Chondrocyte (in vitro differentiated cells): Measurements from ENCODE around the gene LPCAT1. TPM values are rescaled to one million over a fixed set of nuclear protein-coding genes. Genes with fewer than 3 reads are reported as not detected.

Experiments
- DNase-seq: peaks from one replicate; pipeline ENCODE4 v3.0.0; 2021; ENCODE audit warnings: mixed read lengths, low spot score
- H3K27ac Mint-ChIP-seq: one replicate; pipeline ENCODE4 v1.8.0; 2021; ENCODE audit warnings: mild to moderate bottlenecking, moderate library complexity, mixed read lengths; ENCODE audit not compliant: unreplicated experiment
- H3K27me3 Mint-ChIP-seq: 2 replicates; pipeline ENCODE4 v1.8.0; 2021; ENCODE audit warnings: low read depth, mixed read lengths
- H3K36me3 Mint-ChIP-seq: 2 replicates; pipeline ENCODE4 v1.8.0; 2021; ENCODE audit warnings: low read depth, mixed read lengths
- H3K4me1 Mint-ChIP-seq: 2 replicates; pipeline ENCODE4 v1.8.0; 2021; ENCODE audit warnings: low read depth, mild to moderate bottlenecking, mixed read lengths
- H3K4me3 Mint-ChIP-seq: one replicate; pipeline ENCODE4 v1.8.0; 2021; ENCODE audit warnings: mild to moderate bottlenecking, moderate library complexity, mixed read lengths; ENCODE audit not compliant: unreplicated experiment
- H3K9me3 Mint-ChIP-seq: 2 replicates; pipeline ENCODE4 v1.8.0; 2021; ENCODE audit warnings: low read depth, mixed read lengths
- CTCF ChIP-seq: fragments of 200-600 bp; sonication (generic); IDR thresholded peaks from 2 replicates; pipeline ENCODE4 v1.5.0; 2021; ENCODE audit warnings: antibody characterized with exemption, mild to moderate bottlenecking, moderate library complexity
- total RNA-seq: library from RNA; stranded (reverse); gene quantifications from 3 replicates; pipeline ENCODE4 v1.2.1, GENCODE V29; 2021

Gene LPCAT1
- total RNA-seq, 1 donor from 2014 or later = 49.4 TPM

DNA sequence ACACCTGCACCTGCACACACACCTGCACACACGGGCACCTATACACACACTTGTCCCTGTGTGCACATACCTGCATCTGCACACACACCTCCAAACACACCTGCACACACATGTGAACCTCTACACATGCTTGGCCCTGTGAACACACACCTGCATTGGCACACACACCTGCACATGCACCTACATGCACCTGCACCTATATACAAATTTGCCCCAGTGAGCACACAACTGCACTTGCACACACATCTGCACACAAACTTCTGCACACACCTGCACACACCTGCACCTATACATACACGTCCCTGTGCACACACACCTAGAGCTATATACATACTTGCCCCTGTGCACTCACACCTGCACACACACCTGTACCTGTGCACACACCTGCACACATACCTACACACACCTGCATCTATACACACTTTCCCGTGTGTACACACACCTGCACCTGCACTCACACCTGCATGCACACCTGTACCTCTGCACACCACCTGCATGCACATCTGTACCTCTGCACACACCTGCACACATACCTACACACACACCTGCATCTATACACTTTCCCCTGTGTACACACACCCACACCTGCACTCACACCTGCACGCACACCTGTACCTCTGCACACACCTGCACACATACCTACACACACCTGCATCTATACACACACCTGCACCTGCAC is 21.5 kb upstream of the LPCAT1 start:
- Mint-ChIP-seq H3K9me3 (no peaks in the 10 kb centered on the region), H3K27me3 (peaks cover 46% of the 10 kb centered on the region), H3K36me3 (no peaks in the 10 kb centered on the region), H3K4me3 (no peak overlapping the region), H3K27ac (no peak overlapping the region), H3K4me1 (peaks cover 7% of the 10 kb centered on the region)
- peak; percentile 41 for DNase-seq
- TF ChIP-seq CTCF = no peak

DNA sequence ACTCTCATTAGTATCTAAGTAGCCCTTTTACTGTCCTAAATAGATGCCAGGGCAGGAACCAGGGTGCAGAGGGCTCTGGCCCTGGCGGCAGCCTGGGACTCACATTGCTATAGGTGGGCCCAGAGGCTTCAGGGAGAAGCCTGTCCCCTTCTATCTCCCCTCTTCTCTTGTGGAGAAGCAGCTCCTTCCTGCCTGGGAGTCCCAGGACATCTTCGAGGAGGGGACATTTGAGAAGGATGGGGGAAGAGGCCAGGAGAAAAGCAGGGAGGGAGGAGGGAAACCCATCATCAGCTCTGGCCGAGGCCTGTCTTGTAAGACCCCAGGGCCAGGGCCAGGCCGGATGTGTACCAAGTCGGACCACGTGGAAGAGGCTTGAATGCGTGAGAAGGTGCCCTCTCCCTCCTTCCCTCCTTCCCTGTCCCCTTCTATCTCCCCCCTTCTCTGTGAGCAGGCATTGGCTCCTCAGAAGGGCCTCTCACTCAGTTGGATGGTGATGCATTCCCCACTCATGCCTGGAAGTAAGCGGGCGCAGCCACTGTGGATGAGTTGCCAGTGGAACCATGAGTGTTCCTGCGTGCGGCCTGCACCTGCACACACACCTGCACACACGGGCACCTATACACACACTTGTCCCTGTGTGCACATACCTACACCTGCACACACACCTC is 20.7 kb upstream of the LPCAT1 start:
- peaks cover 42% of the 10 kb centered on the region for H3K27me3 Mint-ChIP-seq
- no peaks in the 10 kb centered on the region for H3K36me3 Mint-ChIP-seq
- no peak overlapping the region for H3K27ac Mint-ChIP-seq
- no peaks in the 10 kb centered on the region for H3K9me3 Mint-ChIP-seq
- H3K4me3 Mint-ChIP-seq = no peak overlapping the region
- no peak for TF ChIP-seq CTCF
- peak; percentile 69 for DNase-seq
- H3K4me1 Mint-ChIP-seq = peaks cover 7% of the 10 kb centered on the region

DNA sequence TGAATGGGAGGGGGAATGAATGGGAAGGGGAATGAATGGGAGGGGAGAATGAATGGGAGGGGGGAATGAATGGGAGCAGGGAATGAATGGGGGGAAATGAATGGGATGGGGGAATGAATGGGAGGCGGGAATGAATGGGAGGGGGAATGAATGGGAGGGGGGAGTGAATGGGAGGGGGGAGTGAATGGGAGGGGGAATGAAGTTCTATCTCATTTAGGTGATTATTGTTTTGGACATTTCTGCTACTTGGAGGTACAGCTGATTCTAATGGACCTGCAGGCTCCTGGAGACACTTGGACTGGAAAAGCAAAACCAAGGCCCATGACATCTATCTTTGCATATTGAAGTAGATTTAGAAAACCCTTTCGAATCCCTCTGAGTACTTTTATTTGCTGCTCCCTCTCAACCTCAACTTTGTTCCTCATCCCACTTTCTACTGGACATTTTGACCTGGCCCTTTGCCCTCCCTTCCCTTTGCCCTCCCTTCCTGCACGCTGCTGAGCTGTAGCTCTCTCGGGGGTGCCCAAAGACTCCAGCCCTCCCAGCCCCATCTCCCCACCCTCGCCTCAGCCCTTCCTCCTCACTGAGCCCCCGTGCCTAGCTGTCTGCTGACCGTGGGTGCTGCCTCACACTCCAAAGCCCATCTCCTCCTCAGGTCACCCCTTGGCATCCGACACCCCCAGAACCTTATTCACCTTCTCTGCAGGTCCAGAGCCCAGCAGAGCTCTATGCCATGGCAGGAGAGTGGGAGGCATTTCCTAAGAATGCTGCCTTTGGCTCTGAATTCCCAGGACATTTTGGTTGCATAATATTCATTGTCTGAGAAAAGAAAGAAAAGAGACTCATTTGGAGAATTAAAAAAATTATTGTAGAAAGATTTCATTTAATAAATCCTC is 19.9 kb upstream of the LPCAT1 start:
- H3K4me1 Mint-ChIP-seq = peaks cover 7% of the 10 kb centered on the region
- peak; percentile 65 for DNase-seq
- TF ChIP-seq CTCF = no peak
- H3K36me3 Mint-ChIP-seq = no peaks in the 10 kb centered on the region
- H3K27me3 Mint-ChIP-seq = peaks cover 39% of the 10 kb centered on the region
- no peak overlapping the region for H3K27ac Mint-ChIP-seq
- H3K4me3 Mint-ChIP-seq = no peak overlapping the region
- no peaks in the 10 kb centered on the region for H3K9me3 Mint-ChIP-seq

- peak; percentile 20 for DNase-seq
- peaks cover 3% of the 10 kb centered on the region for H3K4me1 Mint-ChIP-seq
- H3K27ac Mint-ChIP-seq = no peak overlapping the region
- H3K27me3 Mint-ChIP-seq = peaks cover 37% of the 10 kb centered on the region
- no peak for TF ChIP-seq CTCF
- H3K4me3 Mint-ChIP-seq = no peak overlapping the region
- no peaks in the 10 kb centered on the region for H3K9me3 Mint-ChIP-seq
- no peaks in the 10 kb centered on the region for H3K36me3 Mint-ChIP-seq
Measured at GRCh38 chr5:1542781-1543180, 19.0 kb upstream of the LPCAT1 start.
